NCI-H2227 treated with DMSO at 0.1 percent for 48 hours (cell line): ENCODE data around the gene HPCAL1.

Source experiments
- DNase-seq: peaks from one replicate; lab custom pipeline; 2025; lab: John Stamatoyannopoulos, UW

The HPCAL1 gene

DNA sequence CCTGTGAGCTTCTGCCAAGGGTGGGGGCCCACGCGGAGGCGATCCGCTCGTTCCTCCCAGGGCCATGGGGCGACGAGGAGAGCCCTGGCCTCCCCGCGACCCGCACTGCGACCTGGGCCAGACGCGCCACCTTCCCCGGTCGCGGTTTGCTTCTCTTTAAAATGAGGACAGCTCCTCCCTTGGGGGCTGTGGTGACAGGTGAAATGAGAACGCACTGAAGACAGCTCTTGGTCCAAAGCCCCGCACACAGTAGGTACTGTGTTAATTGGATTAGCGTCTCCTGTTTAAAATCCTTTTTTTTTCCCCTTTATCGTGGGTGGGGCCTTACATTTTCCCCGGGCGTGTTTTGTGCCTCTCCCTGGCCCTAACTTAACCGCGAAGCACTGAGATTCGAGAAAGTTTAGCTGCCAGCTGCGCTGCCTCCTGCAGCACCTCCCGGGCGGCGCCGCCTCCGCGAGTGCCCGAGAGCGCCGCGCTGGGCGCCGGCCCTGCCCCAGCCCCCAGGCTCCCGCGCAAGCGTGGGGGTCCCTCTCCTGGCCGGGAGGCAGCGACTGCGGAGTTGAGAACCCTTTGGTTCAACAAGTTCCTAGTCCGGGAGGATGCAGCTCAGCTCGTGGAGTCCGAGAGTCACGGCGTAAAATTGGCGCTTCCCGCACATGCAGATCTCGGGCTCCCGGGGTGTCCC, 1.1 kb downstream of the HPCAL1 start:
- DNase-seq = no peak

GRCh38 chr2:10304458-10305253, 2.0 kb downstream of the HPCAL1 start:
- no peak for DNase-seq

- DNase-seq = peak; percentile 39
These were observed 2.5 kb downstream of the HPCAL1 start for GRCh38 chr2:10305254-10305635.

DNA sequence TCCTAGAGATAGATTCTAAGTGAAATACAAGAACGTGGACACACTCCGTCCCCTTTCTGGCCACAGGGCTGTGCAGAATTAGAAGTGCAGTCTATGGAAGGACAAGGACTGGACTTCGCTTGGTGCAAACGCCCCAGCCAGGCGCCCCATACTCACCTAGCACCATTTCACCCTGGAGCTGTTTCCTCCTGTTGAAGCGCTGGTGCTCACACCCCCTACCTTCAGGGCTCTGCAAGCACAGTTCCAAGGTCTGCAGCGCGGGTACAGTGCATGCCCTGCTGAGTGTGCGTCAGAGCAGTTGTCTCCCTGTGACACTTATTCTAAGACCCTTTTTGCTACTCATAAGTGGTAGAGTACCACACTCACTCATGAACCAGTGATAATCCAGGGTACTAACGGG, 3.0 kb downstream of the HPCAL1 start:
- peak; percentile 33 for DNase-seq

- DNase-seq = no peak
These were observed 4.3 kb downstream of the HPCAL1 start for GRCh38 chr2:10306901-10307463.

GRCh38 chr2:10307561-10308156, 5.0 kb downstream of the HPCAL1 start:
- DNase-seq = no peak

GRCh38 chr2:10308866-10309265, 6.2 kb downstream of the HPCAL1 start:
- no peak for DNase-seq

DNA sequence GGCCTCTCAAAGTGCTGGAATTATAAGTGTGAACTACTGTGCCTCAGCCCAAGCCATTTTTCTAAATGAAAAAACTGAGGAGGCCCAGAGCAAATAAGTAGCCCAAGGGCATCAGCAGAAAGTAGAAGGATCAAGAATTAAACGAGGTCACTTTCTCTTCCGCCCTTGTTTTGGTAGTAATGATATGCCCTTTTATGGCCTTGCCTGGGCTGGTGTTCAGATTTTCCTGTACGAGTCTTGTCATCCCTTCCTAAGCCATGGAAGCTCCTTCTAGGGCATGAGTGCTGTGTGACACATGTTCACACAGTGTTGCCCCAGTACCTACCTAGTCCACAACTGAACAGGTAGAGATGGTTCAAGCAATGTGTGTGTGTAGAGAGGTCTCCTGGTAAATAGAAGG, 6.6 kb downstream of the HPCAL1 start:
- no peak for DNase-seq

DNA sequence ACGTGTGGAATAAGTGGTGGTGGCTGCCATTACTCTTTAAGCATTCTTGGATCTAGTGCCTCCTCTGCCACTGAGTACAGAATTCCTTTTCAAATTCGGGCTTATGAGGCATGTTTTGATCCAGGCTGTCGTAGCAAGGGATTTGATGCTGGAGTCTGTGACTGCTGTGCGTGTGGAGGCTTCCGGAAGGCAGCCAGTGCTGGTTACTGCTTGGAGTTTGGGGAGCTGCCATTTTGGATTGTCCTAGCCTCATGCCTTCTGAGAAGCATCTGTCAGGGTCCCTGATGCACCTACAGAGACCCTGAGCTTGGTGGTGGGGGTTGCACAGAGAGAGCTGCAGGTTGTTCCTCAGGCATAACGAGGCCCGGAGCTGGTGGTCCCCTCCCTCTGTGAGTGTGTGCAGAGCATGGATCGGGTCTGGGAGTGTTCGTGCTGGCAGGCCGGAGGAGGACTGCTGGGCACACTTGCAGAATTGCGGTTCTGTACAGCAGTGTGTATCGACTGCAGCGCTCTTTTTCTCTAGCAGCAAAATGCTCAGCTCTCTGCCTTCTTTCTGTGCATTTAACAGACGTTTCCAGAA, 7.7 kb downstream of the HPCAL1 start:
- DNase-seq = no peak

- no peak for DNase-seq
These were observed 9.0 kb downstream of the HPCAL1 start for GRCh38 chr2:10311736-10312135.

- DNase-seq = no peak
These were observed 9.8 kb downstream of the HPCAL1 start for GRCh38 chr2:10312437-10312957.

DNA sequence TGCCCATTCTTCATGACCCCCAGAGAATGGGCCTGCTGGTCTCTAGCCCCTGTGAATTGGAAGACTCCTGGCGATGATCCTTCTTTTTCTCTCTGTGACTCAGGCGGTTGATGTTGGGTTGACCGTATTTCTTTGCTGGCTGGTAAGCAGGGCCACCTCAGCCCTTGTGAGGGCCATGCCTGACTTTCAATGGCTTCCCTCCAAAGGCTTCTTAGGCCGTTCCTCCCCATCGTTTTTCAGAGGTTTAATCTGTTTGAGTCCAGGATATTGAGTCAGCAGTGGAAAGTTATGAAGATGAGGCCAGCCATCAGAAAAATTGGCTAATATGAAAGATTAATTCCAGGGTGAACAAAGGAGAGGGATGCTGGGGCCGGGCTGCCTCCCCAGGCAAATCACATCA, 13.6 kb downstream of the HPCAL1 start:
- no peak for DNase-seq

DNA sequence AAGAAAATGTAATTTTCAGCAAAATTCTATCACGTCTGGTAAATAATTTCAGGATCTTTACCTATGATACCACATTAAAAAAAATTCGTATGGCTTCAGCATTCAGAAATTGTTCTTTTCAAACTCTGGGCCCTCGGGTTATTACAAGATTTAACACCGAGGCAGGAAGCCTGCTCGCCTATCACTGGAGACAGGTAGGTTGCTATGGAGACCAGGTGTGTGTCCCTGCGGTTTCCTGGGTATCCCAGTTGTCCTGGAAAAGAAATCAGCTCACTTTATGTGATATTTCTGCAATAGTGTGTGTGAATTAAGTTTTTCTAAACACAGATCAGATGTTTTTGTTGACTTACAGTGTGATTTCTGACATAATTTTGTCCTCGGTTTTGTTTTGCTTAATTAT, 14.2 kb downstream of the HPCAL1 start:
- DNase-seq = no peak

DNA sequence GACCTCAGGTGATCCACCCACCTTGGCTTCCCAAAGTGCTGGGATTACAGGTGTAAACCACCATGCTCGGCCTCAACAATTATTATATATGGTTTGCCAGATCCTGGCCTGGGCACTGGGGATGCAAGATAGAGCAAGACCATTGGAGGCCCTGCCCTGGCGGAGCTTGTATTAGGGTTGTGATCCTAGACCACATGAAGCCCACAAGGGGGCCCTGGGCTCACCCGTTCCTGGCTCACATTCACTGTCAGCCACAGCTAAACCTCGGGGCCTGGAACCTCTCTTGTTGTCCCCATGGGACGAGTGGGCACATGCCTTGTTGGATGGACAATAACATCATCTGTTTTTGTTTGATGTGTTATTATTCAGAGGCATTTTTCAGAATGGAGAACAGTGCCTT, 14.9 kb downstream of the HPCAL1 start:
- no peak for DNase-seq

- no peak for DNase-seq
These were observed 15.6 kb downstream of the HPCAL1 start for GRCh38 chr2:10318345-10318744.

- no peak for DNase-seq
These were observed 17.3 kb downstream of the HPCAL1 start for GRCh38 chr2:10319892-10320574.

GRCh38 chr2:10320575-10320931, 17.8 kb downstream of the HPCAL1 start:
- DNase-seq = no peak

DNA sequence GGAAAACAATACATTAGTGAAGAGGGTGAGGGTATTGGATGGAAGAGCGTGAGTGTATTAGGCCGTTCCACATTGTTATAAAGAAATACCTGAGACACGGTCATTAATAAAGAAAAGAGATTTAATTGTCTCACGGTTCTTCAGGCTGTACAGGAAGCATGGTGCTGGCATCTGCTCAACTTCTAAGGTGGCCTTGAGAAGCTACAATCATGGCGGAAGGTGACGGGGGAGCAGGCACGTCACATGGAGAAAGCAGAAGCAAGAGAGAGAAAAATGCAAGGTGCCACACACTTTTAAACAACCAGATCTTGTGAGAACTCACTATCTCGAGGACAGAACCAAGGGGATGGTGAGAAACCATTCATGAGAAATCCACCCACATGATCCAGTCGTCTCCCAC, 18.2 kb downstream of the HPCAL1 start:
- no peak for DNase-seq

DNA sequence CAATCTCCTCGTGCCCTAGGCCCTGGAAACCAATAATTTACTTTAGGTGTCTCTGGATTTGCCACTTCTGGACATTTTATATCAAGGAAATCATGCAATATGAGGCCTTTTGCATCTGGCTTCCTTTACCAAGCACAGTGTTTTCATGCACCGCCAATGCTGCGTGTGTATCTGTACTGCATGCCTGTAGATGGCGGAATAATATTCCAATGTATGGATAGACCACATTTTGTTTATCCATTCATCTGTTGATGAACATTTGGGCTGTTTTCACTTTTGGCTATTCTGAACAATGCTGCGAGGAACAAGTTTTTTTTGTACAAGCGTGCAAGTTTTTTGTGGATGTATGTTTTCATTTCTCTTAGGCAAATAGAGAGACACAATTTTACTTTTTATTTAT, 18.9 kb downstream of the HPCAL1 start:
- DNase-seq = no peak

DNA sequence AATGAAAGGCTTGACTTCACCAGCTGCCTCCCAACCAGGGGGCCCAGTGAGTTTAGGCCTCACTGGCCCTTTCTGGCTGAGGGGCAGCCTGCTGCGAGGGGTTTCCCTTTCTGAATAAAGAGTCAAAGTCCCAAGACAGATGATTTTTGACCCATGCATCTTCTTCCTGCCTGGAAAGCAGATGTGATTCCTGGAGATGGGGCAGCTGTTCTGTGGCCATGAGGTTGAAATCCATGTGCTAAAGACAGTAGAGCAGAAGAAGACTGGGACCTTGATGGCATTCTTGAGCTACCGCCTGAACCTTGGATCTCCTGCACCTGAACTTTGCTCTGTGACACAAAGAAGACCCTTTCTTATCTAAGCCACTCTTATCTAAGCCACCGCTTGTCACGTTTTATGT, 19.8 kb downstream of the HPCAL1 start:
- DNase-seq = no peak

GRCh38 chr2:10322973-10323372, 20.3 kb downstream of the HPCAL1 start:
- no peak for DNase-seq

GRCh38 chr2:10323535-10323934, 20.8 kb downstream of the HPCAL1 start:
- DNase-seq = no peak
